ENCODE data around the gene JMJD4. TPM values are rescaled to one million over a fixed set of nuclear protein-coding genes. Genes with fewer than 3 reads are reported as not detected.
A peak's percentile ranks its signal among the peaks of the same experiment; 100 is the strongest.

JMJD4 gene
- total RNA-seq, 1 donor from 2014 or later: 7.0 TPM

DNA sequence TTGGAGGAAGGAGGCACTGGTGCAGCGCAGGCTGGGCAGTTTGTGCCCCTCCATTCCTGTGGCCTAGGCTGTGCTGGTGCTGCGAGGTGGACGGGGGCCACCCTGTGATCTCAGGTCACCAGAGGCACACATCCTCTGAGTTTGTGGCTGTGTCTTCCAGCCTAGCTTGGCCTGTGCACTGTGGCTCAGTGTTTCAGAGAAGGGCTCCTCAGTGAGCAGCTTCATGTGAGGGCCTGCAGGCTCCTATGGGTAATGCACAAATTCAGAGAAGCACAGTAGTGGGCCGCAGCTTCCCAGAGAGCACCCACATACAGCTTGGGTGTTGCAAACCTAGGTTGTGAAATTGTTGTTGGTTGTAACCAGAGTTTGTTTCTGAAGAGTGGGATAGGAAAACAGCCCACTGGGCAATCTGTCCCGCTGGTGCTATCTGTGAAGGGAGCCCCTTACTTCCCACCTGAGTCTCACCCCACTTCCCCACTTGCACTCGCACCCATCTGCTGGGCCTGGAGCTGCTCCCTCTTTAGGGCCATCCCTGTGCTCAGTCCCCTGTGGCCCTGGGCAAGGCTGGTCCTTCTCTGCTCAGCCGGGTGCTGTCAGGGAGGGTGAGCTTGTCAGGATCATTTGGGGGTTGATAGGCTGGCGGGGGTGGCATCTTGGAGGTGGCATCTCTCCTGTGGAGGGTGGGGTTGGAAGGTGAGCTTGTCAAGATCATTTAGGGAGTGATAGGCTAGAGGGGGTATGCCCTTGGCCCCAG lies 30.3 kb upstream of the JMJD4 start:
- intact Hi-C loops (cut with micrococcal nuclease): no loop called here
- Histone ChIP-seq H3K27ac (replicated peaks) (no peak overlapping the region), H3K27me3 (ENCODE audit: low read depth) (no peaks in the 10 kb centered on the region), H3K36me3 (peaks cover 61% of the 10 kb centered on the region), H3K9me3 (replicated peaks) (no peaks in the 10 kb centered on the region), H3K4me3 (no peak overlapping the region), H3K4me1 (peaks cover 40% of the 10 kb centered on the region)
- DNase-seq: no peak
- TF ChIP-seq, protein P1, sequence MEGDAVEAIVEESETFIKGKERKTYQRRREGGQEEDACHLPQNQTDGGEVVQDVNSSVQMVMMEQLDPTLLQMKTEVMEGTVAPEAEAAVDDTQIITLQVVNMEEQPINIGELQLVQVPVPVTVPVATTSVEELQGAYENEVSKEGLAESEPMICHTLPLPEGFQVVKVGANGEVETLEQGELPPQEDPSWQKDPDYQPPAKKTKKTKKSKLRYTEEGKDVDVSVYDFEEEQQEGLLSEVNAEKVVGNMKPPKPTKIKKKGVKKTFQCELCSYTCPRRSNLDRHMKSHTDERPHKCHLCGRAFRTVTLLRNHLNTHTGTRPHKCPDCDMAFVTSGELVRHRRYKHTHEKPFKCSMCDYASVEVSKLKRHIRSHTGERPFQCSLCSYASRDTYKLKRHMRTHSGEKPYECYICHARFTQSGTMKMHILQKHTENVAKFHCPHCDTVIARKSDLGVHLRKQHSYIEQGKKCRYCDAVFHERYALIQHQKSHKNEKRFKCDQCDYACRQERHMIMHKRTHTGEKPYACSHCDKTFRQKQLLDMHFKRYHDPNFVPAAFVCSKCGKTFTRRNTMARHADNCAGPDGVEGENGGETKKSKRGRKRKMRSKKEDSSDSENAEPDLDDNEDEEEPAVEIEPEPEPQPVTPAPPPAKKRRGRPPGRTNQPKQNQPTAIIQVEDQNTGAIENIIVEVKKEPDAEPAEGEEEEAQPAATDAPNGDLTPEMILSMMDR (IDR thresholded peaks at IDR 0.05; ENCODE audit: borderline replicate concordance): no peak

DNA sequence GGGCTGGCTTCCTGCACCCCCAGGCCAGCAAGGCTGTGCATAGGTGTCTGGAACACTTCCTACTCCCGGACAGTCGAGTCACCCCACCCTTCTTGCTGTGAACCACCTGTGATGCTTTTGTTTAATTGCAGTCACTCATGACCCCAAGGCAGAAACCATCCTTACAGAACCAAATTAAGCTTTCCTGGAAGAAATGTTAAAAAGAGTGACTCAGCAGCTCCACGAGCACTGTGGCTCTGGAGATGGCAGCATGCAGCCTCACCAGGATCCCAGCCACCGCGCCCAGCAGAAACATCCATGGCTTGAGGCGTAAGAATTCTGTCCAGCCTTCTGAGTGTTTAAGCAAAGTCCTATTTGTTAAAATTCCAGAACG lies 28.9 kb upstream of the JMJD4 start:
- no peak overlapping the region for H3K27ac ChIP-seq (replicated peaks)
- TF ChIP-seq, protein P1 (IDR thresholded peaks at IDR 0.05; ENCODE audit: borderline replicate concordance): no peak
- H3K4me3 ChIP-seq: no peak overlapping the region
- intact Hi-C loops (cut with micrococcal nuclease): loop anchor here (5.0 kb wide), 1 partner anchor 183 kb away; the partner anchor contains the start of gene WNT9A
- H3K36me3 ChIP-seq: peaks cover 58% of the 10 kb centered on the region
- no peak for DNase-seq
- H3K27me3 ChIP-seq (ENCODE audit: low read depth): no peaks in the 10 kb centered on the region
- H3K4me1 ChIP-seq: peaks cover 53% of the 10 kb centered on the region
- H3K9me3 ChIP-seq (replicated peaks): no peaks in the 10 kb centered on the region

DNA sequence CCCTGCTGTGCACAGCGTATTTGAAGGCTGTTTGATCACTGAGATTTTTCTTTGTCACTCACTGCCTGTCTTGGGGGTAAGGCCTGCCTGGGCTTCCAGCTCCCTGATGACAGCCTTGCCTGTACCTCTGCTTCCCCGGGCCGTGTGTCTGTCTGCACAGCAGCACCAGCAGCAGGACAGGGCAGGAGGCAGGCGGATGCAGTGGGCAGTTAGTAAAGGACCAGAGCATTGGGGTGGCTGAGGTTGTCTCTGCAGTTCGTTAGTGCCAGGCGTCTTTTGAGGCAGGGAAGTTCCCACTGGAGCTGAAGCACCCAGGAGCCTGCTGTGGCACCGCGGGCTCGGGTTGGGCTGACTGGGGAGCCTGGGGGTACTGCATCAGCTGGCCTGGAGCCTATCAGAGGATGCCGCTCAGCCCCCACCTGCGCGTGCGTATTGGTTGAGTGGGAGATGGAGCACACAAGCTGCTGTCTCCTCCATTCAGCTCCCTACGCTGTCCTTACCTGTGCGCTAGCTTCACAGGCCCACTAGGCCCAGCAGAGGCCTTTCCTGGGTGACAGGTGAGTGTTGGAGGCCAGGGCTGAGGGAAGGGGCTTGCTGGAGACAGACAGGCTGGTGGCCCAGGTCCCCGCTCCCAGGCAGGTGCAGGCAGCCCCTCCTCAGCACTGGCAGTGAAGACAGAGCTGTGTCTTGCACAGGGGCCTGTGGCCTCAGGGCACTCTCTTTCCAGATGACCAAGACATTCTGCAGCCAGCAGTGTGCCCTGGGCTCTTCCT lies 28.3 kb upstream of the JMJD4 start:
- no peaks in the 10 kb centered on the region for H3K9me3 ChIP-seq (replicated peaks)
- peak; percentile 12 for DNase-seq
- intact Hi-C loops (cut with micrococcal nuclease): loop anchor here (5.0 kb wide), 1 partner anchor 184 kb away; the partner anchor contains the start of gene WNT9A
- TF ChIP-seq, protein P1 (IDR thresholded peaks at IDR 0.05; ENCODE audit: borderline replicate concordance): no peak
- peak overlapping the region; percentile 69 for H3K27ac ChIP-seq (replicated peaks)
- peaks cover 59% of the 10 kb centered on the region for H3K4me1 ChIP-seq
- H3K4me3 ChIP-seq: no peak overlapping the region
- peaks cover 57% of the 10 kb centered on the region for H3K36me3 ChIP-seq
- H3K27me3 ChIP-seq (ENCODE audit: low read depth): no peaks in the 10 kb centered on the region

DNA sequence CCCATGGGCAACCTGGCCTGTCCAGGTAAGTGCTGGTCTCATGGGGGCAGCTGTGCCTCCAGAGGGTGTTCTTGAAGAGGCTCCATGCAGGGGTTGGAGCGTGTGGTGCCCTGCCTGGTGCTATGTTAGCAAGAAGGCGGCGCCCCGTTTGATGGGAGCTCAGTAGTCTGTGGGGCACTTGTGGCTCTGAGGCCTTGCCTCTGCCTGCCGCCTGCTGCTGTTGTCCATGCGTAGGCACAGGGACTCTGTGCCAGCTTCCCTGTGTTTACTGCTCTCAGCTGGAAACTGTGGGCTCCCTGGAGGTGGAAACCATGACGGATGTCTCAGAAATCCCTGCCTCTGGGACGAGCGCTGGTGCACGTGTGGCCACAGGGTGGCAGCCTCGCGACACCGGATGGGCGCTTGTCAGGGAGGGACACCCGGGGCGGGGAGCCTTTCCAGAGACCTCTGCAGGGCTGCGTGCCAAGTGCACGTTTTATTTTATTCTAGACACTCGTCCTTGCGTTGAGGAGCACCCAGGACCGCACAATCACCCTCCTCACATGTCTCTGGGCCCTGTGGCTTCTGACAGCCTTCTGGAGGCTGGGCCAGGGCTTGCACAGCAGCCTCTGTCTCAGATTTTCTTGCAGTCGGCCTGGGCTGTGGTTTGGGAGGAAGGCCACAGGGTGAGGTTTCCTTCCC lies 27.3 kb upstream of the JMJD4 start:
- Histone ChIP-seq H3K4me1 (peaks cover 67% of the 10 kb centered on the region), H3K27me3 (ENCODE audit: low read depth) (no peaks in the 10 kb centered on the region), H3K27ac (replicated peaks) (peak overlapping the region; percentile 69), H3K36me3 (peaks cover 46% of the 10 kb centered on the region), H3K4me3 (peak overlapping the region; percentile 39), H3K9me3 (replicated peaks) (no peaks in the 10 kb centered on the region)
- intact Hi-C loops (cut with micrococcal nuclease): loop anchor here (5.0 kb wide), 1 partner anchor 185 kb away; the partner anchor contains the start of gene WNT9A
- peak; percentile 87 for DNase-seq
- TF ChIP-seq, protein P1 (IDR thresholded peaks at IDR 0.05; ENCODE audit: borderline replicate concordance): peak; percentile 93

DNA sequence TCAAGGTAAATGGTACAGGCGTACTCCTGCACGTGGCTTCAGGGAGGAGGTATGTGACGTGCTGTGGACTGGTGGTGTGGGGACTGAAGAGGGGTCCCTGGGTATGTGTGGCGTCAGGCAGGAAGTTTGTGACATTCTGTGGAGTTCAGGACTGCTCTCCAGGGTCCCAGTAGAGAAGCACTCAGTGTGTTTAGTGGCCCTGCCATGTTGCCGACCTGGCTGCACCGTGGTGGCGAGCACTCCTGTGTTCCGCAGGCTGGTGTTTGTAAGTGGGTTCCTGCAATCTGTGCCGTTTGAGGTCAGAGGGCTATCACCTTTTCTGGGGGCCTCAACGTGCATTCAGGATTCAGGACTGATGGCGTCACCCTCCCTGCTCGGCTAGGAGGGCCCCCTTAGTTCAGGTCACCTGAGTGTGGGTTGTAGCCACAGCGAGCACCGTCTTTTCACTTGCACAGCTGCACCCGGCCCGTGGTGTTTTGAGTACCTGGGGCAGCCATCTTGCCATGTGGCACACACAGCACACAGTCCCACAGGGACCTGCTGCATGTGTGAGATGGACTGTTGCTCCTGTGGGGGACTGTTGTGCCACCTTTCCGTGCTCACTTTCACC lies 26.6 kb upstream of the JMJD4 start:
- no peak for DNase-seq
- Histone ChIP-seq H3K4me1 (peaks cover 67% of the 10 kb centered on the region), H3K9me3 (replicated peaks) (no peaks in the 10 kb centered on the region), H3K4me3 (no peak overlapping the region), H3K27ac (replicated peaks) (peak overlapping the region; percentile 69), H3K36me3 (peaks cover 40% of the 10 kb centered on the region), H3K27me3 (ENCODE audit: low read depth) (no peaks in the 10 kb centered on the region)
- intact Hi-C loops (cut with micrococcal nuclease): loop anchor here (5.0 kb wide), 1 partner anchor 186 kb away; the partner anchor contains the start of gene WNT9A
- TF ChIP-seq, protein P1 (IDR thresholded peaks at IDR 0.05; ENCODE audit: borderline replicate concordance): no peak

Measured in left ventricle myocardium inferior (tissue), 1 donor.